PC-3 (cell line): Measurements from ENCODE around the gene TXK. TPM values are rescaled to one million over a fixed set of nuclear protein-coding genes. Genes with fewer than 3 reads are reported as not detected.

Experiments used
- ATAC-seq: fragments of 200-7000 bp; cut with Tn5 transposase; 2 replicates; pipeline ENCODE4 v1.9.1; 2020; ENCODE audit warnings: mild to moderate bottlenecking, moderate library complexity
- BruUV-seq: library from RNA; stranded (reverse); fragments of 400-500 nt; replicated peaks from 2 replicates; lab custom pipeline; 2021; lab: Mats Ljungman, UMichigan
- CTCF ChIA-PET: fragments of 300-600 bp; sonication (Branson Sonifier 250); formaldehyde crosslinking; loops from one replicate; lab custom pipeline; 2022; ENCODE audit warnings: antibody characterized with exemption; lab: Charles Lee
- POLR2A ChIA-PET: fragments of 300-600 bp; sonication (Branson Sonifier 250); formaldehyde crosslinking; loops from one replicate; lab custom pipeline; 2022; ENCODE audit warnings: antibody characterized with exemption; ENCODE audit not compliant: unreplicated experiment; lab: Charles Lee
- DNase-seq: peaks from one replicate; pipeline ENCODE4 v3.0.0-alpha.2; 2015
- H2AFZ ChIP-seq: fragments of 300-600 bp; sonication (generic); 2 replicates; pipeline ENCODE4 v1.6.0; 2016; ENCODE audit warnings: antibody characterized with exemption, low read length
- H3F3A ChIP-seq: fragments of 300-600 bp; sonication (generic); one replicate; pipeline ENCODE4 v1.6.0; 2017; ENCODE audit warnings: antibody characterized with exemption, low read length, control low read depth, mild to moderate bottlenecking; ENCODE audit not compliant: unreplicated experiment
- H3K27ac ChIP-seq: fragments of 300-600 bp; sonication (generic); 2 replicates; pipeline ENCODE4 v1.5.1; 2016; ENCODE audit warnings: mild to moderate bottlenecking, low read length
- H3K27me3 ChIP-seq: fragments of 300-600 bp; sonication (generic); 2 replicates; pipeline ENCODE4 v1.6.1; 2016; ENCODE audit warnings: low read length, mixed read lengths
- H3K36me3 ChIP-seq: fragments of 300-600 bp; sonication (generic); 2 replicates; pipeline ENCODE4 v1.6.1; 2016; ENCODE audit warnings: low read depth, mixed run types, low read length, mixed read lengths
- H3K4me1 ChIP-seq: fragments of 300-600 bp; sonication (generic); 2 replicates; pipeline ENCODE4 v1.5.1; 2016; ENCODE audit warnings: low read length; ENCODE audit not compliant: insufficient read depth
- H3K4me2 ChIP-seq: fragments of 300-600 bp; sonication (generic); 2 replicates; pipeline ENCODE4 v1.6.0; 2016; ENCODE audit warnings: low read length
- H3K4me3 ChIP-seq: fragments of 300-600 bp; sonication (generic); 2 replicates; pipeline ENCODE4 v1.5.1; 2016; ENCODE audit warnings: mild to moderate bottlenecking, low read length, mixed read lengths
- H3K79me2 ChIP-seq: fragments of 300-600 bp; sonication (generic); 2 replicates; pipeline ENCODE4 v1.6.1; 2017; ENCODE audit warnings: low read length, mixed read lengths
- H3K9ac ChIP-seq: fragments of 300-600 bp; sonication (generic); 2 replicates; pipeline ENCODE4 v1.6.0; 2016; ENCODE audit warnings: mild to moderate bottlenecking, low read length
- H3K9me2 ChIP-seq: fragments of 300-600 bp; sonication (generic); replicated peaks from 2 replicates; pipeline ENCODE4 v1.6.1; 2016; ENCODE audit warnings: mixed run types, low read length, mixed read lengths
- H3K9me3 ChIP-seq: fragments of 300-600 bp; sonication (generic); 2 replicates; pipeline ENCODE4 v1.6.1; 2016; ENCODE audit warnings: low read length, mixed read lengths
- H4K20me1 ChIP-seq: fragments of 300-600 bp; sonication (generic); 2 replicates; pipeline ENCODE4 v1.6.1; 2016; ENCODE audit warnings: low read length, mixed read lengths
- EZH2 ChIP-seq: fragments of 300-600 bp; sonication (generic); IDR thresholded peaks from one replicate; pipeline ENCODE4 v1.6.1; 2017; ENCODE audit warnings: antibody characterized with exemption, mild to moderate bottlenecking, low read length; ENCODE audit not compliant: unreplicated experiment
- EZH2phosphoT487 ChIP-seq: fragments of 300-600 bp; sonication (generic); IDR thresholded peaks from 2 replicates; pipeline ENCODE4 v1.6.1; 2018; ENCODE audit warnings: mild to moderate bottlenecking, antibody characterized with exemption, low read length, borderline replicate concordance
- intact Hi-C: fragments of 100-400 bp; cut with micrococcal nuclease; formaldehyde crosslinking; loops from 2 replicates; pipeline ENCODE4 v1.9.0; 2023
- total RNA-seq: library from RNA; depleted of rRNA; stranded (reverse); fragments of >200 nt; gene quantifications from 2 replicates; pipeline ENCODE4 v1.2.3, GENCODE V29; 2014
- TF ChIP-seq, protein P1 (sequence below): fragments of 300-600 bp; sonication (generic); conservative IDR thresholded peaks from 2 replicates; pipeline ENCODE4 v1.5.1; 2017; ENCODE audit warnings: antibody characterized with exemption, low read depth, mild to moderate bottlenecking, low read length

Gene TXK
- total RNA-seq, 1 experiment from 2014 or later, result 2.6 TPM

GRCh38 chr4:48085821-48086589, 48.0 kb downstream of the TXK start:
- POLR2A ChIA-PET, result interaction anchor here (0.6 kb wide), 1 partner anchor 247 kb away, joined by 10 read pairs; no protein-coding TSS in a partner anchor
- no peak for ATAC-seq

DNA sequence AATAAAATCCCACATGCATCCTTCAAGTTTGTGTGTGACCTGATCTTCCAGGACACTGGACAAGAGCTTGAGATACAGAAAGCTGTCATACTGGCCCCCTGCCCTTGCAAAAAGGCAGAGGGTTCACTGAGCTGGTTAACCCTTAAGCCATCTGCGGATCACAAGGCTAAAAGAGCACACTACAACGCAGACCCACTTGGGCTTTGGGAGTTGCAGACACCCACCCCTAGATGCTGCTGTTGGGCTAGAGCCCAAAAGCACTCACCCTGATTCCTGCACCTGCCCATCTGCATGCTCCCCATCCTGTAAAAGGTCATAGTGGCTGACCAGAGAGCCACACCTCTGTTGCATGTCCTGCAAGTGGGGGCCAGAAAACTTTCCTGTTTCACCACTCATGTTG, 51.1 kb downstream of the TXK start:
- H3K4me1 ChIP-seq, result peaks cover 53% of the 10 kb centered on the region
- no TSS peak for BruUV-seq
- no peak overlapping the region for H3K4me3 ChIP-seq
- no peak overlapping the region for H3K4me2 ChIP-seq
- DNase-seq (no peak), ATAC-seq (no peak)
- peaks cover 3% of the 10 kb centered on the region for H3F3A ChIP-seq
- no peaks in the 10 kb centered on the region for H3K9me2 ChIP-seq
- intact Hi-C loops, result no loop called here
- no peaks in the 10 kb centered on the region for H3K27me3 ChIP-seq
- H2AFZ ChIP-seq, result no peak overlapping the region
- ChIA-PET POLR2A (no interaction called here), CTCF (no interaction called here)
- H3K9ac ChIP-seq, result no peak overlapping the region
- TF ChIP-seq EZH2phosphoT487 (no peak), EZH2 (no peak)
- TF ChIP-seq, protein P1, sequence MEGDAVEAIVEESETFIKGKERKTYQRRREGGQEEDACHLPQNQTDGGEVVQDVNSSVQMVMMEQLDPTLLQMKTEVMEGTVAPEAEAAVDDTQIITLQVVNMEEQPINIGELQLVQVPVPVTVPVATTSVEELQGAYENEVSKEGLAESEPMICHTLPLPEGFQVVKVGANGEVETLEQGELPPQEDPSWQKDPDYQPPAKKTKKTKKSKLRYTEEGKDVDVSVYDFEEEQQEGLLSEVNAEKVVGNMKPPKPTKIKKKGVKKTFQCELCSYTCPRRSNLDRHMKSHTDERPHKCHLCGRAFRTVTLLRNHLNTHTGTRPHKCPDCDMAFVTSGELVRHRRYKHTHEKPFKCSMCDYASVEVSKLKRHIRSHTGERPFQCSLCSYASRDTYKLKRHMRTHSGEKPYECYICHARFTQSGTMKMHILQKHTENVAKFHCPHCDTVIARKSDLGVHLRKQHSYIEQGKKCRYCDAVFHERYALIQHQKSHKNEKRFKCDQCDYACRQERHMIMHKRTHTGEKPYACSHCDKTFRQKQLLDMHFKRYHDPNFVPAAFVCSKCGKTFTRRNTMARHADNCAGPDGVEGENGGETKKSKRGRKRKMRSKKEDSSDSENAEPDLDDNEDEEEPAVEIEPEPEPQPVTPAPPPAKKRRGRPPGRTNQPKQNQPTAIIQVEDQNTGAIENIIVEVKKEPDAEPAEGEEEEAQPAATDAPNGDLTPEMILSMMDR, result no peak
- H4K20me1 ChIP-seq, result no peaks in the 10 kb centered on the region
- no peaks in the 10 kb centered on the region for H3K9me3 ChIP-seq
- no peaks in the 10 kb centered on the region for H3K79me2 ChIP-seq
- no peak overlapping the region for H3K27ac ChIP-seq
- H3K36me3 ChIP-seq, result no peaks in the 10 kb centered on the region

More at GRCh38 chr4:48085821-48086589, 48.0 kb downstream of the TXK start:
- Histone ChIP-seq H3K9ac (no peak overlapping the region), H4K20me1 (no peaks in the 10 kb centered on the region), H3K27me3 (no peaks in the 10 kb centered on the region), H3F3A (no peaks in the 10 kb centered on the region), H3K4me3 (no peak overlapping the region), H3K9me3 (no peaks in the 10 kb centered on the region), H3K9me2 (no peaks in the 10 kb centered on the region), H3K79me2 (no peaks in the 10 kb centered on the region), H3K27ac (no peak overlapping the region), H3K36me3 (no peaks in the 10 kb centered on the region), H3K4me2 (no peak overlapping the region), H3K4me1 (peaks cover 25% of the 10 kb centered on the region), H2AFZ (no peak overlapping the region)
- CTCF ChIA-PET, result no interaction called here
- no TSS peak for BruUV-seq
- intact Hi-C loops, result loop anchor here (2.0 to 5.0 kb wide), 3 partner anchors 53 to 384 kb away; partner anchors contain the start of gene CORIN
- no peak for DNase-seq
- TF ChIP-seq EZH2 (no peak), EZH2phosphoT487 (no peak)
- TF ChIP-seq, protein P1, result no peak

- no peak for ATAC-seq
- CTCF ChIA-PET, result no interaction called here
- H3K9me3 ChIP-seq, result no peaks in the 10 kb centered on the region
- H3K27ac ChIP-seq, result peak overlapping the region; percentile 83
- no peak overlapping the region for H3K4me3 ChIP-seq
- no peaks in the 10 kb centered on the region for H3K79me2 ChIP-seq
- intact Hi-C loops, result no loop called here
- H3K4me2 ChIP-seq, result peak overlapping the region; percentile 71; the same call in 1 of the 2 replicates
- no peaks in the 10 kb centered on the region for H4K20me1 ChIP-seq
- H2AFZ ChIP-seq, result no peak overlapping the region
- H3K27me3 ChIP-seq, result no peaks in the 10 kb centered on the region
- TF ChIP-seq EZH2phosphoT487 (no peak), EZH2 (no peak)
- TF ChIP-seq, protein P1, result no peak
- H3K4me1 ChIP-seq, result peaks cover 53% of the 10 kb centered on the region
- no peaks in the 10 kb centered on the region for H3K9me2 ChIP-seq
- POLR2A ChIA-PET, result no interaction called here
- no peaks in the 10 kb centered on the region for H3K36me3 ChIP-seq
- DNase-seq, result peak; percentile 34
- no peak overlapping the region for H3K9ac ChIP-seq
- H3F3A ChIP-seq, result peaks cover 3% of the 10 kb centered on the region
- no TSS peak for BruUV-seq
These were observed 52.9 kb downstream of the TXK start for GRCh38 chr4:48081196-48081595.
